Measurements from ENCODE around the gene SCAMP4.
"Not testable (repeated sequence)": the region's sequence is repeated elsewhere in the genome, so short reads cannot be mapped to it uniquely, and the experiment has no call there.

Gene SCAMP4

DNA sequence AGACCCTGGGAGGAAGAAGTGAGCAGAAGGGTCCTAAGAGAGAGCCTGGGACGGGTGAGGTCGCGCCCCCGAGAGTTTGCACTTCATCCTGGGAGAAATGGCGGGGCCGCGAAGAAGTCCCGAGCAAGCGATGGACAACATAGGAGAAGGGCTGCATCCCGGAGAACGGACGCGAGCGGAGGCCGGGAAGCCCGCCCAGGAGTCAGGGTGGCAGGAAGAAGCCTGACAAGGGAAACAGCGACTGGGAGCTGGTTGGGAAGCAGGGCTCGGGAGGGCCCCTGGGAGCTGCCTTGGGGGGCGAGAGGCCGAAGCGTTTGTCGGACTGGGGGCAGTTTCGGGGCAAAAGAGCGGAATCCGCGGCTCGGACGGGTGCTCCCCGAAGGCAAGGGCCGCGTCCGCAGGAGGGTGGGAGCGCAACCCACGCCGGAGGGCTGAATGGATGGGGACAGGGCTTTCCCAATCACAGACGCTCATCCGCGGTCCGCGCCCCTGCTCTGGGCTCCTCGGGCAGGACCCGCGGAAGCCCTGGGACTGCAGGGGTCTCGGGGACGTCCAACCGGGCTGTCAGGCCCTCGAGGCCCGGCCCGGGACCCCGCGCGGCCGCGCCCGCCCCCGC is 20.4 kb upstream of the SCAMP4 start:
- DNase-seq, result no peak

DNA sequence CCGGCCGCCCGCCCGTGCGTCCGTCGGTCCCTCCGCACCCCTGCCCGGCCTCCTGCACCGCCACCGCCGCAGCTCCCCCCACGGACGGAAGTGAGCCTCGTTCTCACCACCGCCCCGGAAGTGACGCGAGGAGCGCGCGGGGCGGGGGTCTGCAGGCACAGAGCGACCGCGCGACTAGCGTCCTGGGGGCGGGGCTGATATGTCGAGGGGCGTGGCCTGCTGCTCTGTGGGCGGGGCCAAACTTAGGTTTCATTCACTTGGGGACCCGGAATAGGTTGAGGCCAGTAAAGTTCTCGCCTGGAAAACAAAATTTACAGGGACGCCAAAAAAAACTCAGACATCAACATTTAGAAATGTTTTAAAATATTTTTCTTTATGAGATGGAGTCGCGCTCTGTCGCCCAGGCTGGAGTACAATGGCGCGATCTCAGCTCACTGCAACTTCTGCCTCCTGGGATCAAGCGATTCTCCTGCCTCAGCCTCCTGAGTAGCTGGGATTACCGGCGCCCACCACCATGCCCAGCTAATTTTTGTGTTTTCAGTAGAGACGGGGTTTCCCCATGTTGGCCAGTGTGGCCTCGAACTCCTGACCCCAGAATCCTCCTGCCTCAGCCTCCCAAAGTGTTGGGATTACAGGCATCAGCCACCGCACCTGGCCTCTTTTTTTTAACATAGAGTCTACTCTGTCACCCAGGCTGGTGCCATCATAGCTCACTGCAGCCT is 19.6 kb upstream of the SCAMP4 start, which contains the start of gene ABHD17A:
ABHD17A (minus strand) TSS at position 99 of the 722 bp plus-strand sequence. CDS start 3,930 bp downstream, outside the sequence.
- DNase-seq, result peak; percentile 95

DNA sequence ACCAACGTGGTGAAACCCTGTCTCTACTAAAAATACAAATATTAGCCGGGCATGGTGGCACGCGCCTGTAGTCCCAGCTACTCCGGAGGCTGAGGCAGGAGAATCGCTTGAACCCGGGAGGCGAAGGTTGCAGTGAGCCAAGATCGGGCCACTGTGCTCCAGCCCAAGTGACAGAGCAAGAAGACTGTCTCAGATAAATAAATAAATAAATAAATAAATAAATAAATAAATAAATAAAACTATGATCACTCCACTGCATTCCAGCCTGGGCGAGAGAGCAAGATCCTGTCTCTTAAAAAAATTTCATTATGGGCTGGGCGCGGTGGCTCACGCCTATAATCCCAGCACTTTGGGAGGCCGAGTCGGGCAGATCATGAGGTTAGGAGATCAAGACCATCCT is 18.8 kb upstream of the SCAMP4 start:
- not testable (repeated sequence) for DNase-seq

DNA sequence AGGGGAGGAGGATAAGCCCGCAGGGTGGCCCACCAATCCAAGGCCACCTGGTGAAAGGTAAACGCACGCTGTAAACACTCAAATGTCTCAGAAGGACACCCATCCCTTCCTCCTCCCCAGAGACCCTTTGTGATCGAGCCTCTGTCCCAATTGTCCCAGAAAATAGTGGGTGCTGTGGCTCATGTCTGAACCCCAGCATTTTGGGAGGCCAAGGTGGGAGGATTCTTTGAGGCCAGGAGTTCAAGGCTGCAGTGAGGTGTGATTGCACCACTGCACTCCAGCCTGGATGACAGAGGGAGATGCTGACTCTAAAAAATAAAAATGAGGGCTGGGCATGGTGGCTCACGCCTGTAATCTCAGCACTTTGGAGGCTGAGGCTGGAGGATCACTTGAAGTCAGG is 16.8 kb upstream of the SCAMP4 start:
- no peak for DNase-seq

DNA sequence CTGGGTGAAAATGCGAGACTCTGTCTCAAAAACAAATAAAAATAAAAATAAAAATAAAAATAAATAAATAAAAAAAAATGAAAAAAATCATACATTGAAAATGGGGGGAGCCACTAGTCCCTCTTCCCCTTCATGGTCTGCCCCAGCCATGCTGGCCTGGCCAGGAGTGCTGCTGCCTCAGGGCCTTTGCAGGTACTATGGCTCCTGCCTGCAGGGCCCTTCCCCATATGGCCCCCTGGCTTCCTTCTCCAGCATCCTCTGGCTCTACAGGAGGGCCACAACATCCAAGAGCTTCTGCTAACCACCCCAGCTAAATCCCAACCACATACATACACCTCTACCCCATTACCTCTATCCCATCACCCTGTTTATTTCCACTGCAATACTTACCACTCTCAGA is 15.3 kb upstream of the SCAMP4 start:
- no peak for DNase-seq

DNA sequence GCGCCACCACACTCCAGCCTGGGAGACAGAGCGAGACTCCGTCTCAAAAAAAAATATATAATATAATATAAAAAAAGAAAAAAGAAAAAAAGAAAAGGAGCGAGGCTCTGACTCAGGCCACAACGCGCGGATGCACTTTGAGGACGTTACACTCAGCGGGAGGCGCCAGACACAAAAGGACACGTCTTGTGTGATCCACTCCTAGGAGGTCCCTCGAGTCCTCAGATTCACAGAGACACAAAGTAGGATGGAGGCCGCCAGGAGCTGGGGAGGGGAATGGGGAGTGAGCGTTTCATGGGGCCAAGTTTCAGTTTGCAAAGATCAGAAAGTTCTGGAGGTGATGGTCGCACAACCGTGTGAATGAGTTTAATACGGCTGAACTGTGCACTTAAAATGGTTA is 11.4 kb upstream of the SCAMP4 start:
- no peak for DNase-seq

DNA sequence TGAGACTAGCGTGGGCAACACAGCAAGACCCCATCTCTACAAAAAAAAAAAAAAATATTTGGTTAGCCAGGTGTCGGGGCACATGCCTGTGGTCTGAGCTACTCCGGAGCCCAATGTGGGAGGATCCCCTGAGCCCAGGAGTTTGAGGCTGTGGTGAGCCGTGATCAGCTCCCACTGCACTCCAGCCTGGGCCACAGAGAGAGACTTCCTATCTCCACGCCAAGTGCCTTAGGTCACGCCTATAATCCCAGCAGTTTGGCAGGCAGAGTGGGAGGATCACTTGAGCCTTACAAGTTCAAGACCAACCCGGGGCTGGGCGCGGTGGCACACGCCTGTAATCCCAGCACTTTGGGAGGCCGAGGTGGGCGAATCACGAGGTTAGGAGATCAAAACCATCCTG is 8.7 kb upstream of the SCAMP4 start:
- peak; percentile 43 for DNase-seq

DNA sequence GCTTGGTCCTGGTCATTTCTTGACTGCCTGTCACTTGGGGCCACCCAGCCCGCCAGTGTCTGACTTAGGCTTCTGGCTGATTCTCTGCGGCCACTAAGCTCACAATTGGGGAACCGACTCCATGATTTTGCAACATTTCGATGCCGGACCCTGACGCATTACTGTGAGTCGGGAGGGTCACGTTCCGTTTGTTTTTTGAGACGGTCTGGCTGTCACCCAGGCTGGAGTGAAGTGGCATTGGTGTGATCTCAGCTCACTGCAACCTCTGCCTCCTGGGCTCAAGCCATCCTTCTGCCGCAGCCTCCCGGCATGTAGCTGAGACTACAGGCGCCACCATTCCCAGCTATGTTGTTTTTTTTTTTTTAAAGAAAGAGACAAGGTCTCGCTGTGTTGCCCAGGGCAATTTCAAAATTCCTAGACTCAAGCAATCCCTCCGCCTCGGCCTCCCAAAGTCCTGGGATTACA is 3.2 kb upstream of the SCAMP4 start:
- no peak for DNase-seq

DNA sequence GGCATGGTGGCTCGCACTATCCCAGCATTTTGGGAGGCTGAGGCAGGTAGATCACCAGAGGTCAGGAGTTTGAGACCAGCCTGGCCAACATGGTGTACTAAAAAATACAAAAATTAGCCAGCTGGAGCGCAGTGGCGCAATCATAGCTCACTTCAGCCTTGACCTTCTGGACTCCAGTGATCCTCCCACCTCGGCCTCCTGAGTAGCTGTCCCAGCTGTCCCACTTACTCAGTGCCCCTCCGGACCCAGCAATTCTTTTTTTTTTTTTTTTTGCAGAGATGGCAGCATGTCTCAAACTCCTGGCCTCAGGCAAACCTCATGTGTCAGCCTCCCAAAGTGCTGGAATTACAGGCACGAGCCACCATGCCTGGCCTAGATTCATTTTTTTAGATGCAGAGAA is 2.3 kb upstream of the SCAMP4 start:
- DNase-seq, result no peak

DNA sequence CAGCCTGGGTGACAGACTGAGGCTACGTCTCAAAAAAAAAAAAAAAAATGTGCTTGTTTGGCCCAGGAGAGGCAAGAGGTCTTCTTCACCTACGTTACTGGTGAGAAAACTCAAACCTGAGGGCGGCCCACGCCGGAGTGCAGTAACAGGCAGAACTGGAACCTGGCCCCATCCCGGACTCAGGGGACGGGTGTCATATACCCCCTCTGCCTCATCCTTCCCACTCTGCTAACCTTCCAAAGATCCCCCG is 414 bp upstream of the SCAMP4 start:
- DNase-seq, result no peak

DNA sequence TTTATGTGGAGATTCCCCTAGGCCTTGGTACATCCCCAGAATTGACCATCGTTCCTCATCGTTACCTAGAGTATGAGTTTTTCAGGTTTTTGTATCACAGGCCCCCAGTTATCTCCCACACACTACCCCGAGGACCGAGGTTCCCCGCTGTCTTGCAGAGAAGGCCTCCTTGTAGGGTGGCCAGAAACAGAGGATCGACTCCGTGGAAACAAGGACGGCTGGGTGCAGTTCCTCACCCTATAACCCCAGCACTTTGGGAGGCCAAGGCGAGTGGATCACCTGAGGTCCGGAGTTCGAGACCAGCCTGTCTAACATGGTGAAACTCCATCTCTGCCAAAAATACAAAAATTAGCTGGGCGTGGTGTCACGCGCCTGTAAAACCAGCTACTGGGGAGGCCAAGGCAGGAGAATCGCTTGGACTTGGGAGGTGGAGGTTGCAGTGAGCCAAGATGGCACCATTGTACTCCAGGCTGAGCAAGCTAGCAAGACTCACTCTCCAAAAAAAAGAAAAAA is 720 bp downstream of the SCAMP4 start:
- DNase-seq, result no peak

DNA sequence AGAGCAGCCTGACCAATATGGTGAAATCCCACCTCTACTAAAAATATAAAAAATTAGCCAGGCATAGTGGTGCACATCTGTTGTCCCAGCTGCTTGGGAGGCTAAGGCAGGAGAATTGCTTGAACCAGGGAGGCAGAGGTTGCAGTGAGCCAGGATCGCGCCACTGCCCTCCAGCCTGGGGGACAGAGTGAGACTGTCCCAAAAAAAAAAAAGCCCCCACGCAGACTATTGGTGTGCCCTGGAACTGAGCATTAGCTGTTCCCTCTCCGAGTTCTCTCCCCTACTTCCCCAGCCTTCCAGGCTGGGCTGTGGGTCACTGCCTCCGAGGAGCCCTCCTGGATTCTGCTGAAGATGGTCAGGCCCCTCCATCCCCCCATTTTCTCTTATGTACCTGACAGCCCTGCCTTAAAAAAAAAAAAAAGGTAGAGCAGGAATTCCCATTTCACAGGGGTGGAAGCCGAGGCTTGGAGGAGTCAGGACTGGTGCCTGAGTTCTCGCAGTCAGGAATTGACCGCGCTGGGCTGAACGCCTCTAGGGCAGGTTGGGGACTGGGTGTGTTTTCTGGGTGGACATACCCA is 1.9 kb downstream of the SCAMP4 start:
- no peak for DNase-seq

DNA sequence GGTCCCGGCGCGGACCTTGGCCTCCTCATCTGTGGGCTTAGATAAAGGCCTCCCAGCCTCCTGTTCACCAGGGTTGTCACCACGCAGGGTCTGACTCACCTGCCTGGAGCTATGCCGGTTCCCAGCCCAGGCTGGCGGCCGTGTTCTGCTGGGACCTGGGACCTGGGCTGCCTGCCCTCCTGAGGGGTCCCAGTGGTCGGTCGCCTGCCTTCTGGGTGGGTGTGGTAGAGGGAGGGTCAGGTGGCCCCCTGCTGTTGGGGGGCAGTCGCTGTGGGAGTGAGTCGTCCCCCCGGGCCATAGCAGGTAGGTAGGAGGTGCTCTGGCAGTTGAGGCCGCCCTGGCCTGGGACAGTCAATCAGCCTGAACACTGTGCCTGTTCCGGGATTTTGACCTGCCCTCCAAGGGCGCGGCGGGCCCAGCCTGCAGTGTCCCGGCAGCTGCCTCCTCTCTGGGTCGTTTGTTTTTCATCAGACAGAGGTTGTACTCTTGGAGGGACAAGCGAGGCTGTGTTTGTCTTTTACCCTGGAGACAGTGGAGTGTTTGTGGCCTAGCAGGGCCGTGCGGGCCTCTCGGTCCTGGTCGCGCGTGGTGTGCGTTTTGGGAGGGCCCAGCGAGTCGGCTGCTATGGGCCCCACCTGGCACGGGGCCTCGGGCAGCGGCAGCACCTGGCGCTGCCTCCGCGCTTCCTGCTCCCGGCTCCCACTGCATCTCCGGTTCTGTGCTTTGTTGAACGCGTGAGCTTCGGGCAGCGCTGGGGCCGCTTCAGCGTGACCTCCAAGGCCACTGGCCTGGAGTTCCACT is 2.6 kb downstream of the SCAMP4 start:
- no peak for DNase-seq

DNA sequence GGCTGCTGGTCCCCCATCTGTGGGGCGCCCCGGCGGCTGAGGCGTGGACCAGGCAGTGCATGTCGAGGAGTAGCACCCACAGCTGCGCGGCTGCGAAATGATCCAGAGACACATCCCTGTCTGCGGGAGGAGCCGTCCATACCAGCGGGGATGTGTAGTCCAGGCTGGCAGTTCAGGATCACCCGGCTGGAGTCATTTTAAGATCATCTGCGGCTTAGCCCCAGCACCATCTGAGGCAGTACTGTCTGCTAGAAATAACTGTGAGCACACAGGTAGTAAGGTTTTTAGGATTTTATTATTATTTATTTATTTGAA is 3.1 kb downstream of the SCAMP4 start:
- no peak for DNase-seq

DNA sequence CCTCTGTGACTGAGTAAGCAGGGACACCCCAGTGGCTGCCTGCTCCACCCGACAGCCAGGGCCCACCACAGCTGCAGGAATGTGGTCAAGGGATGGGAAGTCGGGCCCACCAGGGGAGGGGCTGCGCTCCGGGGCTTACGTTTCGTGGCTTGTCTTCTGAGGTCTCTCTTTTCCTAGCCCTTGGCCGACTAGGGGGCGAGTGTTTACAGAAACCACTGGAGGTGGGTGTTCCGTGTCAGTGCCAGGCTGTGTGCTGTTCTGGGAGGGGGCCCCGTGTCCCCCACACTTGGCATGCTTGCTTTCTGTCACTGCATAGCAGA is 4.5 kb downstream of the SCAMP4 start:
- no peak for DNase-seq

DNA sequence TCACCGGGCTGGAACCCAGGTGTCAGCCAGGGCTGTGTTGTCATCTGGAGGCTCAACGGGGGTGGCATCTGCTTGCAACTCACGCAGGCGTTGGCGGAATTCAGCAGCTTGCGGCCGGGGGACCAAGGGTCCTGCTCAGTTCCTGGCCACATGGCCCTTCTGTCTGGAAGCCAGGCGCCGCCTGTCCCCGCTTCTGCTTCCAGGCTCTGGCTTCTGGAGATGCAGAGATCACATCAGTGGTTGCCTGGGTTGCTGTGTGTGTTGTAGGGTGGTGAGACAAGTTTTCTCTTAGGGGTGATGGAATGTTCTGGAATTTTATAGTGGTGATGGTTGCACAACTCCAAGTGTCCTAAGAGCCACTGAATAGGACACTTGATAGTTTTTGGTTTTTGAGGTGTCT is 5.0 kb downstream of the SCAMP4 start:
- DNase-seq, result no peak

DNA sequence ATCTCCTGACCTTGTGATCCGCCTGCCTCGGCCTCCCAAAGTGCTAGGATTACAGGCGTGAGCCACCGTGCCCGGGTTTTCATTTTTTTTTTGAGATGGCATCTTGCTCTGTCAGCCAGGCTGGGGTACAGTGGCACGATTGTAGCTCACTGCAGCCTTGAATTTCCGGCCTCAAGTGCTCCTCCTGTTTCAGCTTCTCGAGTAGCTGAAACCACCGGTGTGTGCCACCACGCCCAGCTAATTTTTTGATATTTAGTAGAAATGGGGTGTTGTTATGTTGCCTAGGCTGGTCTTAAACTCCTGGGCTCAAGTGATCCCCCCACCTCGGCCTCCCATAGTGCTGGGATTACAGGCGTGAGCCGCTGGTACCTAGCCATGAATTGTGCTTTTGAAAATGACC is 5.9 kb downstream of the SCAMP4 start:
- DNase-seq, result no peak

DNA sequence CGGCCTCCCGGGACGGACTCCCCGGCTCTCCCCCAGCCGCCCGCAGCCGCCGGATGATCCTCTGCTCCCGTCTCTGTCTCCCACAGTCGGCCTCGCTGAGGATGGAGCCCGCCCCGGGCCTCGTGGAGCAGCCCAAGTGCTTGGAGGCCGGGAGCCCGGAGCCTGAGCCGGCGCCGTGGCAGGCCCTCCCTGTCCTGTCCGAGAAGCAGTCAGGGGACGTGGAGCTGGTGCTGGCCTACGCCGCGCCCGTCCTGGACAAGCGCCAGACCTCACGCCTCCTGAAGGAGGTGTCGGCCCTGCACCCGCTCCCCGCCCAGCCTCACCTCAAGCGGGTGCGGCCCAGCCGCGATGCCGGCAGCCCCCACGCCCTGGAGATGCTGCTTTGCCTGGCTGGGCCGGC is 6.8 kb downstream of the SCAMP4 start:
- DNase-seq, result peak; percentile 32

DNA sequence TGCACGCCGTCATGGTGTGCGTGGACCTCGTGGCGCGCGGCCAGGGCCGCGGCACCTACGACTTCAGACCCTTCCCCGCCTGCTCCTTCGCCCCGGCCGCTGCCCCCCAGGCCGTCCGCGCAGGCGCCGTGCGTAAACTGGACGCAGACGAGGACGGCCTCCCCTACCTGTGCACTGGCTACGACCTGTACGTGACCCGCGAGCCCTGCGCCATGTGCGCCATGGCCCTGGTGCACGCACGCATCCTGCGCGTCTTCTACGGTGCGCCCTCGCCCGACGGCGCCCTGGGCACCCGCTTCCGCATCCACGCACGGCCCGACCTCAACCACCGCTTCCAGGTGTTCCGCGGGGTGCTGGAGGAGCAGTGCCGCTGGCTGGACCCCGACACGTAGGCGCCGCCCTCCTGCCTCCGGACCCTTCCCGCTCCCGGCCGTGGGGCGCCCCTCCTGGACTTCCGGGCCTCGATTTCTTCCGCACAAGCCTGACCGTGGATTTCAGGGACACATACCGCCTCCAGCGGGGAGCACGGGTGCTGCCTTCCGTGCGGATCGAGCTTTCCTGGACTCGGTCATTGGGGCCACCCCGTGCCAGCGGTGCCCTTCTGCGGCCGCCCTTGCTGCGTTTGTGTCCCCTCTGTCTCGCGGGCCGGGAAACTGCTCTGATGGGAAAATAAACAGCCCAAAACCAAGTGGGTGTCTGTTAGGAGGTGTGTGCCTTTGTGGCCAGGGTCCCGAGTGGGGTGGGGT is 7.7 kb downstream of the SCAMP4 start:
- DNase-seq, result no peak

DNA sequence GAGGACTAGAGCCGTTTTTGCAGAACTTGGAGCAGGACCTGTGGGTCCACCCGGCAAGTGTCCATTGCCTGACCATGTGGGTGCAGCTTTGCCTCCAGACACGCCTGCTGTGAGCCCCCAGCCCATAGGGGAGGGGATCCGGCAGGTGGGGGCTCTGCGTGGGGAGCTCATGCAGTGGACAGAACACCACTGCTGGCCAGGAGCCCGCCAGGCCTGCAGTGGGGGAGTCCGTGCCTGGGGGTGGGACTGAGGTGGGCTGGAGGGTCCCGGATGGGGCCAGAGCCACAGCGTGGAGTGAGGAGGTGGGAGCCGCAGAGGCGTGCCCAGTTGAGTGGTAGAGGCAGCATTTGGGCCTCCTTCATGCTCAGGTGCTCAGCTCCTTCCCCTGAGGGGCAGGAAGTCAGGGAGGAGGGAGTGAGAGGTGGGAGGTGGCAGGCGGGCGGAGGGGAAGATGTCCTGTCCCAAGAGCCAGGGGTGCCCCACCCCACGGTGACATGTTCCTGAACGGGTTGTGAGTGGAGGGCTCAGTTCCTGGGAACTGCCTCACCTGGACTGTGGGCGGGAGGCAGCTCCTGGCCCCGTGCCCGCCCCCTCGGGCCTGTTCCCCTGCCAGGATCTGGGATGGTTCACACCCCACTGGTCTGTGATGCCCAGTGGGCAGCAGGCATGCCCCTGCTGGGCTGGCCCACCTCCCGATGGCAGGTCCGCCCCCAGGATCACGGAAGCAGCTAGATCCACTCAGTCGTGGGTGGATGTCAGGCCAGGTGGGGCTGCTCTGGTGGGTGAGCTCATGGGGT is 8.8 kb downstream of the SCAMP4 start:
- no peak for DNase-seq

DNA sequence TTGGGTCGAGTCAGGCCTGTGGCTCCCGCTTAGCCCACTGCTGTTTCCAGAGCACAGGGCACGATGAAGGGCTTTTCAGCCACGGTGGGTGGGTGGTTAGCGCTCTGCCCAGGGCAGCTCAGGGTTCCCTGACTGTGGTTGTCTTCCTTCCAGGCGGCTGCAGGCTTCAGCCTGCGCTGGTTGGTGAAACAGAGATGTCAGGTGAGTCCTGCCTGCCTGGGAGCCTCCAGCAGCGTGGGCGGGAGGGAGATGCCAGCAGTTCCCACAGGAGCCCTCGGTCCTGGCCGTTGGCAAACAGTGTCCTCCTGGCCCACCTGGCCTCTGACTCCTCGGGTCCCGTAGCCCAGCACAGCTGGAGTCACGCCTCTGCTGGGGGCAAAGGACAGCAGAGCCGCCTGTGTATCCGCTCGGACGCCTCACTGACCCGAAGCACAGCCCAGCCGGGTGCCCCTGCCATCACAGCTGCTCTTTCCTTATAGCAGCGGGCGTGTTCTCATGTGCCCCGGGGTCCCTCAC is 9.7 kb downstream of the SCAMP4 start:
- DNase-seq, result no peak

DNA sequence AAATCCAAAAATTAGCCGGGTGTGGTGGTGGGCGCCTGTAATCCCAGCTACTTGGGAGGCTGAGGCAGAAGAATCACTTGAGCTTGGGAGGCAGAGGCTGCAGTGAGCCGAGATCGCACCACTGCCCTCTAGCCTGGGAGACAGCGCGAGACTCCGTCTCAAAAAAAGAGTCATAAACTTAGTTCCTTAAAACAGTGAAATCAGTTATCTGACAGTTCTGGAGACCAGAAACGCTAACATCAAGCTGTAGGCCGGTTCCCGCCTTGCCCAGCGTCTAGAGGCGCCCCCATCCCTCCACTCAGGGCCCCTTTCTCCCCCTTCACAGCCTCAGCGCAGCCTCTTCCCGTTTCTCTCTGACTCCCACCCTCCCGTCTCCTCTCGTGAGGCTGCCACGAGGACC is 11.9 kb downstream of the SCAMP4 start:
- peak; percentile 24 for DNase-seq

Measured in hematopoietic multipotent progenitor cell treated with erythropoietin and hydrocortisone succinate and interleukin-3 and kit ligand, for 6 days (in vitro differentiated cells).